ENCODE measurements around the gene GALNT9.

The GALNT9 gene

DNA sequence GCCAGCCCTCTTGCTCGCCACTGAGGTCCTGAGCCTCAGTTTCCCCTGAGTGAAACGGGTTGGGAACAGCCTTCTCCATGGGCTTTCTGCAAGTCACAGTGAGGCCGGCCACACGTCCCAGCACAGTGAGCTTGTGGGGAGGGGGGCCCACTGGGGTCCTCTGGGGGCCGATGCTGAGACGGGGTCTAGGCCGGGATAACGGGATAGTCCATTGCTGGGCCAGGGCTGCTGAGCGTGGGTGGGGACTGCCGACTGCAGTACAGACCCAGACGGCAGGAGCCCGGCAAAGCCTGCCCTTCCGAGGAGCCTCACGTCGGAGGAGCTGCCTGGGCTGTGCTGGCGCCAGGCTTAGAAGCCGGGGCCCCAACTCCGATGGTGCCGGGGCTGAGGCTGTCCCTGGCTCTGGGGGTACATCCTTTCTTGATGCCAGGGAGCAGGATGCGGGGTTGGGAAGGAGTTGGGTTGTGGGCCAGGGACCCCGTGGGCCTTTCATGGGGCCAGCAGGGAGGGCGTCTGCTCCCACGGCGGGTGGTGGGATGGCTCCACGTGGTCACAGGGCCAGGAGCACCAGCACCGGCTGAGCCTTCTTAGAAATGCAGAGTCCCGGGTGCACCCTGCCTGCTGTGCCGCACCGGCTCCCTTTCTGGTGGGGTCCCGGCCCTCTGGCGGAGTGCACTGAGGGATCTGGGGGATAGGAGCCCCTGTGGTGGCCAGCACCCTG is 160.9 kb downstream of the GALNT9 start:
- DNase-seq (ENCODE audit: low spot score) = no peak

DNA sequence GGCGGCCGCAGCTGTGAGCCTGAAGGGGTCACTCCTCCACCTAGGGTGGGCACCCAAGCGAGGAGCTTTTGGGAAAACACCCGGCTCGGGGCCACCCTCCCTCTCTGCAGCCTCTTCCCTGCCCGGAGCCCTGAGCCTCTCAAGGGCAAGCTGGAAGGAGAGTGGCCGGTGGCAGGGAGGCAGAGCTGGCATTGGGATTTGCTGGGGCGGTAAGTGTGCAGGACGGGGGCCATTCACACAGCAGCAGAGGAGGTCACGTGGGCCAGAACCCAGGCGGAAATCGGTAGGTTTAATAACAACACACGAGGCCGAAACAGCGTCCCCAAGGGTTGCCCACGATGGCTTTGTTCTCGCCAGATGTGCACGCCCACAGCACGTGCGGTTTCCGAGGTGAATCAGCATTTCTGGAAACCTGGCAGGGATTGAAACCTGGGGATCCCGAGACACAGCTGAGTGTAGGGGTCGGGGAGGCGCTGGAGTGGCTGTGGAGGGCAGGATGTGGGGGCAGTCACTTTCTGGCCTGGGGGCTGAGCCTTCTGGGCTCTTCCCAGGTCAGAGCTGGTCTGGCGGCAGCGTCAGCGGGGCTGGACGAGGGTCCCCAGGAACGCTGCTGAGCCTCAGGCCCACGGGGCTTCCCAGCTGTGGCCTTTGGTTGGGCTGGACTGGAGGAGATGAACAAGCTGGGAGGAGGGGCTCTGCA is 161.6 kb downstream of the GALNT9 start:
- DNase-seq (ENCODE audit: low spot score) = no peak

DNA sequence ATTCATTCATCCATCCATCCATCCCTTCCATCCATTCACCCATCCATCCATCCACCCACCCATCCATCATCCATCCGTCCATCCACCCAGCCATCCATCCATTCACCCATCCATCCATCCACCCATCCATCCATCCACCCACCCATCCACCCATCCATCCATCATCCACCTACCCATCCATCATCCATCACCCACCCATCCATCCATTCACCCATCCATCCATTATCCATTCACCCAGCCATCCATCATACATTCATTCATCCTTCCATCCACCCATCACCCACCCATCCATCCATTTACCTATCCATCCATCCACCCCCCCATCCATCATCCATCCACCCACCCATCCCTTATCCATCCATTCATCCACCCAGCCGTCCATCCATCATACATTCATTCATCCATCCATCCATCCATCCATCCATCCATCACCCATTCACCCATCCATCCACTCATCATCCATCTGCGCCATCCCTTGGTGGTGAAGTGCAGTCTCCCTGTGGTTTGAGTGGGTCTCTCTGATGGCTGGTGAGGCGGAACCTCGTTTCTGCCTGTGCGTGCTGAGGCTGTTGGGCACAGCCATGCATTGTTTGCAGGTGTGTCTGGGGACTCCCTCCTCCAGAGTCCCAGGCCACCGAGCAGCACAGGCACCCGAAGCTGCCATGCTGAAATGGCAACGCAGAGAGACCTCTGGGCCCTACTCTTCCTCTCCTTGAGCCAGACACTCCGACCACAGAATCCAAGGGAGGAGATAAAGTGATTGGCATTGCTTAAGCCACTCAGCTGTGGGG is 162.4 kb downstream of the GALNT9 start:
- no peak for DNase-seq (ENCODE audit: low spot score)

DNA sequence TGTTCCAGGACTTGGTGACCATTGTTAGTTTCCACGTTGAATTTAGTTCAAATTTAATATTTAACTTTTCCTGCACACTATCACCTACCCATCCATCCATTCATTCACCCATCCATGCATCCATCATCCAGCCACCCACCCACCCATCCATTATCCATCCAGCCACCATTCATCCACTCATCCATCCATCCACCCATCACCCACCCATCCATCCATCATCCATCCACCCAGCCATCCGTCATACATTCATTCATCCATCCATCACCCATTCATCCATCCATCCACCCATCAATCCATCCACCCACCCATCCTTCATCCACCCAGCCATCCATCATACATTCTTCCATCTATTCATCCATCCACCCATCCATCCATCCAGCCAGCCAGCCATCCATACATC is 163.3 kb downstream of the GALNT9 start:
- no peak for DNase-seq (ENCODE audit: low spot score)

DNA sequence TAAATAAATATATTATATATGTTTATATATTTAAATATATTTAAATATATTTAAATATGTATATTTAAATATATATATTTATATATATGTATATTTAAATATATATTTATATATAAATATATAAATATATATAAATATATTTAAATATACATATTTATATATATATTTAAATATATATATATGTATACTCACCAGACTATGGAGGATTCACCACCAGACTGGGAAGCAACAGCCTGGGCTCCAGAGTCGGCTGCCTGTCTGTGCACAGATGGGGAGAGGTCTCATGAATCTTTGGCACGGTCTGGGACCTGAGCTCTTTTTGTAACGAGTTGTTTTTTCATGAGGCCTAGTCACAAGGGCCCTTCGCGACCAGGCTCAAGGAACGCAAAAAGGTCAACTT is 163.8 kb downstream of the GALNT9 start:
- no peak for DNase-seq (ENCODE audit: low spot score)

DNA sequence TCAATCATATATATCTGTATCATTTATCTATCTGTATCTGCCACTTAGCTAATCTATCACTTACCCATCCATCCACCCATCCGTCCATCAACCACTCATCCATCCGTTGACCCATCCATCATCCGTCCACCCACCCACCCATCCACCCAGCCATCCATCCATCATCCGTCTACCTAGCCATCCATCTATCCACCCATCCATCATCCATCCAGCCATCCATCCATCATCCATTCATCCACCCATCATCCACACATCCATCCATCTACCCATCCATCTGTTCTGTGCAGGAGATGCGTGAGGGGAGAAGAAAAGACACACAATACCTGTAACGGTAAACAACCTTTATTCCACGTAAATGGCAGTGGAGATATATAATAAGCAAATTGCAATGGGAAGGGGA is 165.0 kb downstream of the GALNT9 start:
- no peak for DNase-seq (ENCODE audit: low spot score)

DNA sequence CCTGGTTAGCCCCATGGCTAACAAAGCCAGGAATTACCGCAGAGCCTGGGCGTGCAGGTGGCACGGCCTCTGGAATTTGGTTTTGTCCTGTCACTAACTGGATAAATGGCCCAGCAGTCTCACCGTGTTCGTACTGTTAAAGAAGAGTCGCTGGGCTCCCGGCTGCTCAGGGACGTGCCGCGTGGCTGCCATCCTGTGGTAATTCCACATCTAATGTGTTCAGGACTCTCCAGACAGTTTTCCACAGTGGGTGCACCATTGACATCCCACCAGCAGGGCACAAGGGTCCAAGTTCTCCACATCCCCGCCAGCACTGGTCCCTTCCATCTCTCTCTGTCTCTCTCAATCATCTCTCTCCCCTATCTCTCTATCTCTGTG is 165.5 kb downstream of the GALNT9 start:
- DNase-seq (ENCODE audit: low spot score) = no peak

DNA sequence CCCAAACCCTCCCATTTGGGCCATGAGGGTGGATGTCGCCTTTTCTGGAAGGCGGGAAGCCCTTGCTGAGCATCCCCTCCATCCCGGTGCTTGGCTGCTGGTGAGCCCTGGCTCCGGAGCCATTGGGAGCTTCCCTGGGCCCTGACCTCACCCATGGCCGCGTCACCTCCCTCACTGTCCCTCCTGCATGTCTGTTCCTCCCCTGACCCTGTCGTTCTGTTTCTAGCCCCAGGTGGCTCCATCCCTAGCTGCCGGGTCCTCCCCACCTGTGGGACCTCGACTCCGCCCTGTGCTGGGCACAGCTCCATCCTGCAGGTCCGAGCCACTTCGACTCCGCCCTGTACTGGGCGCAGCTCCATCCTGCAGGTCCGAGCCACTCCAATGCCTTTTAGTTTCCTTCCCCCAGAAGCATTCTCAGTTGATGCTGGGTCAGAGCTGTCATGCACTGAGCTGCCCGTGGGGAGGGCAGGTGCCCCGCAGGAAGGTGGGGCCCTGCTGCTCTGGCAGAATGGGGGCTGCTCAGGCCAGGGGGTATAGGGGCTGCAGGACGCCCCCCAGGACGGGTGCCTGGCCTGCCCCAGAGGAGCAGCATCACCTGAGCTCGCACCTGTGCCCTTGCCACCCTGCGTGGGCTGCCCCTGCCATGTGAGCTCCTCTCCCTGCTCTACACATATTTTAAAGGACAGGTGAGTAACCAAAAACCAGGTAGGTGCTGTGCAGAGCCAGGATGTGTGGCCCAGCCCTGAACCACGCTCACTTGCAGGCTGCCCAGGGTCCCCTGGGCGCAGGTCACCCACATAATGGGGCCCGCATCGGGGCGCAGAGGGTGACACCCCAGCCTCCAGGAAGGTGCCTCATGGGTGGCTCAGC is 166.1 kb downstream of the GALNT9 start:
- DNase-seq (ENCODE audit: low spot score) = no peak

DNA sequence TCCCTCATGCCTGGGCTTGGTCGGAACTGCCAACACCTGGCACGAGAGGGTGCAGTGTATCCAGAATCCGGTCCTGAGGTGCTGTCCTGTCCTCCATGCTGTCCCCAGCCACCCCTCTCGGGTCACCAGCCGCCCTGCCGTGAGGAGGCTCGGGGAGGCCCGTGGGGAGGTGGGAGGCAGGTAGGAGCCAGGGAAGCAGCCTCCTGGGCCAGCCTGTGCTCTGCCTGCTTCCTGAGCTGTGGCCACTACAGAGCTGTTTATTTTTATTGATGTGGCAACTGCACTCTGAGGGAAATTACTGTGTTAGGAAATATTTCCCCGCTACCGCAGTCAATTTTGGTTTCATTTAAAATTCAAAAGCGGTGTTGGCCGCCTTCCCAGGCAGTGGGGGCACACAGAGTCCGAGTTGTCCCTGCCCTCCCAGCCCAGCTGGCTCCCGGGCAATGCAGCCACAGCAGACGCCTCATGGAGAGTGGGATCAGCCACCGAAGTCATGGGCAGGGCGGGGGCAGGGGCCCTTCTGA is 166.8 kb downstream of the GALNT9 start:
- DNase-seq (ENCODE audit: low spot score) = peak; percentile 86

DNA sequence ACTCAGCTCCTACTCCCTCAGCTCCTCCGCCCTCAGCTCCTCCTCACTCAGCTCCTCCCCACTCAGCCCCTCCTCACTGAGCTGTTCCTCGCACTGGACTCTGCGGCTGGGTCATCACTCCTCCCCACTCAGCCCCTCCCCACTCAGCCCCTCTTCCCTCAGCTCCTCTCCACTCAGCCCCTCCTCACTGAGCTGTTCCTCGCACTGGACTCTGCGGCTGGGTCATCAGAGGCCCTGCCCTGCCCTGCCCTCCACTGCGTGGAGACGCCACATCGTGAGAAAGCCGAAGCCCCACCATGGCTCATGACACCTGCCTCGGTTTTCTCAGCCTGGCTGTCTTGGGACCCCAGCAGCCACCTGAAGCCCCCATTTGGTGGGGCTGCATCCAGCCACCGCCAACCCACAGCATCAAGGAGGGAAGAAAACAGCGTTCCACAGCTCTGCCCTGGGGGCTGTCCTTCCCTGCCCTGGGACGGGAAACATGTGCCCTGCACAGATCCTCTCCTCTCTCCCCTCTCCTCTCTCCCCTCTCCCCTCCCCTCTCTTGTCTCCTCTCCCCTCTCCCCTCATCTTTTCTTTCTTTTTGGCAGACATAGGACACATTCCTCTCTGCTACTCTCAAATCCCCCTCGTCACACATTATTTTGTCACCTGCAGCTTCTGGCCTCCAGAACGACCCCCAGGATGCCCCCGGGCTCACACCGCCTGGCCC is 167.4 kb downstream of the GALNT9 start:
- DNase-seq (ENCODE audit: low spot score) = no peak

DNA sequence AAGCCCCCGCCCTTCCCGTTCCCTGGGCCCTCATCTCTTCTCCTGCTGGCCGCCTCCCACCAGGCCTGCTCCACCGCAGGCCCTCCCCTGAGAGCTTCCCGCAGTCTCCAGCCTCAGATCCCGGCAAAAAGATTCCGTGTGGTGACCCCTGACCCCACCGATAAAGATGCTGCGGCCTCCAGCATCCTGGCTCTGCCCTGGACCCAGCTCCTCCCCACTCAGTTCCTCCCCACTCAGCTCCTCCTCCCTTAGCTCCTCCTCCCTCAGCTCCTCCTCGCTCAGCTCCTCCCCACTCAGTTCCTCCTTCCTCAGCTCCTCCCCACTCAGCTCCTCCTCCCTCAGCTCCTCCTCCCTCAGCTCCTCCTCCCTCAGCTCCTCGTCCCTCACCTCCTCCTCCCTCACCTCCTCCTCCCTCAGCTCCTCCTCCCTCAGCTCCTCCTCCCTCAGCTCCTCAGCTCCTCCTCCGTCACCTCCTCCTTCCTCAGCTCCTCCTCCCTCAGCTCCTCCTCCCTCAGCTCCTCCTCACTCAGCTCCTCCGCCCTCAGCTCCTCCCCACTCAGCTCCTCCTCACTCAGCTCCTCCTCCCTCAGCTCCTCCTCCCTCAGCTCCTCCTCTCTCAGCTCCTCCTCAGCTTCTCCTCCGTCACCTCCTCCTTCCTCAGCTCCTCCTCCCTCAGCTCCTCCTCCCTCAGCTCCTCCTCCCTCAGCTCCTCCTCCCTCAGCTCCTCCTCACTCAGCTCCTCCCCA is 168.2 kb downstream of the GALNT9 start:
- DNase-seq (ENCODE audit: low spot score) = no peak

DNA sequence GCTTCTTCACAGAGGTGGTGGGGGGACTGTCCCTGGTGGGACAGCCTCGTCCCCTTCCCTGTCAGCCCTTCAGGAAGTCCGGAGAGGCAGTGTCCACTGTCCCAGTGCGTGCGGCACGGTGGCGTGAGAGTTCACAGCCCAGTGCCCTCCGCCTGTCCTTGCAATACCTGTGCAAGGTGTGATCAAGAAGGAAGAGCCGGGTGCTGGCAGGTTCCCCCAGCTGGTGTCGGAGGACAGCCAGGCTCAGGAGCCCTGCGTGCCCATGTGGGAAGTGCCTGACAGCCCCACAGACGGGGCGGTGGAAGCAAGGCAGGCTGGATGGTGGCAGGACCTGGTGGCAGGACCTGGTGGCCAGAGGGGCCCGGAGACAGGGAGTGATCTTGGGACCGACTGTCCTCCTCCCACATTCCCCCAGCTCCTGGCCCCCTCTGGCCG is 168.8 kb downstream of the GALNT9 start:
- no peak for DNase-seq (ENCODE audit: low spot score)

DNA sequence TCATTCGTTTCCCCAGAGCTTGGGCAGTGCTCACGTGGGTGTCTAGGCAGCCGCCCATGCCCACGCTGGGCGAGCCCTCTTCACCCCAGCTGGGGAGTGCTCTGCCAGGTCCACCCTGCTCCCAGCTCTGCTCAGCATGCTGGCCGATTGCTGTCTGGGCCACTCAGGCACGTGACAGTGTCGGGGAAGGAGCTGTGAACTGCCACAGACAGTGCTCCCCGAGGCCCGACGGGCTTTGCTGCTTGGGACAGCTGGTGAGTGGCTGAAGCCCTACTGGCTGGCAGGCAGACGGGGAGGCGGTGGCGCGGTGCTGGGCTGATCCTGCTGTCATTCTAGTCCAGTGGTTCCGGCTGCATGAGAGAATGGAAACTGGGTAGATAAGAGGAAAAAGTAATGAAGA is 169.4 kb downstream of the GALNT9 start:
- DNase-seq (ENCODE audit: low spot score) = no peak

DNA sequence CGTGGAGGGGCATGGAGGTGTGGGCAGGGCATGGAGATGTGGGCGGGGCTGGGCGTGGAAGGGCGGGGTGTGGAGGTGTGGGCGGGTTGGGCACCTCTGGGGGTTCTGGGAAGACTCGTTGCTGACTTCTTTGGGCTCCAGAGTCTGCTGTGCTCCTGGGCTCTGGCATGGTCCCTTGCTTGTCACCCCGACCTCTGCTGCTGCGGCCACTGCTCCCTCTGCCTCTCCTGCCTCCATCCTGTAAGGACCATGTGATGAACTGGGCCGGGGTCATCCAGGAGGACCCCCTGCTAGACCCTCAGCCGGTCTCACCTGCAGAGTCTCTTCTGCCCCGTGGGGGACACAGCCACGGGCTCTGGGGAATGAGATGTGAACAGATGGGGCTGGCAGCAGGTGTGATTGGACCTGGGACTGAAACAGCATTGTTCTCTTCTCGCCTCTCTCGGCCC is 169.8 kb downstream of the GALNT9 start:
- no peak for DNase-seq (ENCODE audit: low spot score)

DNA sequence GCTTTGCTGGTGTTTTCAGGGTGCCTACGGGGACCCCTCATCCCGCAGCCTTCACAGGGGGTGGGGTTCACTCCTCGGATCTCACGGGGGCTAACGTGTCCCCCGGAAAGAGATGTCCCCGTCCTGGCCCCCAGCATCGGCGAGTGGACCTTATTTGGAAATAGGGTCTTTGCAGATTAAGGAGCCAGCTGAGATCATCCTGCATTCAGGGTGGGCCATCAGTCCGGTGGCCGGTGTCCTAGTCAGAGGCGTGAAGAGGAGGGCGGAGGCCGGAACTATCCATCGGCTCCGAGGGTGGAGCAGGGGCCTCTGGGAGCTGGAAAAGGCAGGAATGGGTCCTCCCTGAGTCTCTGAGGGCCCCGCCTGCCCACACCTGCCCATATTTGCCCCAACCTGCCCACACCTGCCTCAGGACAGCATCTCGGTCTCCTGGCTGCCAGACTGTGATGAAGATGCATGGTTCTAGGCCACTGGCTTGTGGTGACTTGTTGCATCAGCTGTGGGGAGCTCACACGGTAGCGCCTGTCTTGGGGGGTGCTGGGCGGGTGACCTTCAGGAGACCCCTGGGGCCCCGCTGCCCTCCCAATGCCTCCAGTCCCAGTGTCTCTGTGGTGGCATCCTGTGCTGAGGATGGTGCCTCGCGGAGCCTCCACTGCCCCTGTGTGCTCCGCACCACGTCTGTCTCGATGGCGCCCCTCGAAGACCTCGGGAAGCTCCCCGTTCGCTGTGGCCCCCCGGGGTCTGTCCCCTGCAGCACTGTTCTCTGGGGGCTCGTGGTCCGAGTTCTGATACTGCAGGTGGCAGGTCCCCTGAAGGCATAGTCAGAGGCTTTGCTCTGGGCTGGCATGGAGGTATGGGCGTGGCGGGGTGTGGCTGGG is 170.5 kb downstream of the GALNT9 start:
- DNase-seq (ENCODE audit: low spot score) = no peak

DNA sequence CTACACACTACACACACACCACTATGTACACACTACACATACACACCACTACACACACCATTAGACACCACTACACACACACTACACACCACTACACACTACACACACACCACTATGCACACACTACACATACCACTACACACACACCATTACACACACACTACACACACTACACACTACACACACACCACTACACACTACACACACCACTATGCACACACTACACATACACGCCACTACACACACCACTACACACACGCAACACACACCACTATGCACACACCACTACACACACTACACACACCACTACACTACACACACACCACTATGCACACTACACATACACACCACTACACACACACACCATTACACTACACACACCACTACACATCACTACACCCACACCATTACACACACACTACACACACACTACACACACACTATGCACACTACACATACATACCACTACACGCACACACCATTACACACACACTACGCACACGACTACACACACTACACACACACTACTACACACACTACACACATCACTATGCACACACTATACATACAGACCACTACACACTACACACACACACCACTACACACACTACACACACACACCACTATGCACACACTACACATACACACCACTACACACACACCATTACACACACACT is 171.5 kb downstream of the GALNT9 start:
- no peak for DNase-seq (ENCODE audit: low spot score)

DNA sequence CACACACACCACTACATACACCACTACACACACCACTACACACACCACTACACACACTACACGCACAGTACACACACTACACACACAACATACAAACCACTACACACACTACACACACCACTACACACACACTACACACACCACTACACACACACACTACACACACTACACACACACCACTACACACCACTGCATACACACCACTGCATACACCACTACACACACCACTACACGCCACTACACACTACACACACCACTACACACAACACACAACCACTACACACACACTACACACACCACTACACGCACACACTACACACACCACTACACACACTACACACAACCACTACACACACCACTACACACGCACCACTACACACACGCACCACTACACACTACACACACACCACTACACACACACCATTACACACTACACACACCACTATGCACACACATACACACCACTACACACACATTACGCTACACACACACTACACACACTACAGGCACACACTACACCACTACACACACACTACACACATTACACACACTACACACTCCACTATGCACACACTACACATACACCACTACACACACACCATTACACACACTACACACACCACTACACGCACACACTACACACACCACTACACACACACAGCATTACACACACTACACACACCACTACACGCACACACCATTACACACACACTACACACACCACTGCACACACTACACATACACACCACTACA is 172.6 kb downstream of the GALNT9 start:
- no peak for DNase-seq (ENCODE audit: low spot score)

Measured in AG08395 (cell line).